Measurements from ENCODE around the gene COL4A4. TPM values are rescaled to one million over a fixed set of nuclear protein-coding genes. Genes with fewer than 3 reads are reported as not detected.

The COL4A4 gene
- total RNA-seq, 4 donors from 2014 or later: 1.5 to 4.6 (median 2.6) TPM

- DNase-seq: no peak
- 88% methylated on average over 5 of the region's 5 CpGs; no CpG with 5 or more reads in 1 of the 2 donors for WGBS, 2 donors (ENCODE audit: low coverage in 1 of 2)
- in situ Hi-C loops (cut with MboI; ENCODE audit: low pct_ligation_motif_present in 1 of 4, low pct_unique_long_range_greater_than_20kb in 1 of 4, low sequenced_read_pairs in 3 of 4) (no loop called here), intact Hi-C loops (cut with DNase I; ENCODE audit: low total_unique reads) (no loop called here)
- H3K27me3 ChIP-seq: no peaks in the 10 kb centered on the region
- no peaks in the 10 kb centered on the region for H3K4me1 ChIP-seq
- H3K9me3 ChIP-seq: no peaks in the 10 kb centered on the region
- H3K27ac ChIP-seq: no peak overlapping the region
- TF ChIP-seq CTCF (IDR thresholded peaks at IDR 0.05) (no peak), POLR2AphosphoS5 (IDR thresholded peaks at IDR 0.05) (no peak), POLR2A (IDR thresholded peaks at IDR 0.05) (no peak), EP300 (IDR thresholded peaks at IDR 0.05; ENCODE audit: low read depth) (no peak)
- H3K36me3 ChIP-seq: no peaks in the 10 kb centered on the region
- no peak overlapping the region for H3K4me3 ChIP-seq
Measured at GRCh38 chr2:227058888-227059399, 105.1 kb downstream of the COL4A4 start.

GRCh38 chr2:227057743-227058447 is 106.1 kb downstream of the COL4A4 start:
- intact Hi-C loops (cut with DNase I; ENCODE audit: low total_unique reads): no loop called here
- Histone ChIP-seq H3K9me3 (no peaks in the 10 kb centered on the region), H3K36me3 (no peaks in the 10 kb centered on the region), H3K4me3 (no peak overlapping the region), H3K4me1 (no peaks in the 10 kb centered on the region), H3K27ac (no peak overlapping the region), H3K27me3 (no peaks in the 10 kb centered on the region)
- in situ Hi-C loops (cut with MboI; ENCODE audit: low pct_ligation_motif_present in 1 of 4, low pct_unique_long_range_greater_than_20kb in 1 of 4, low sequenced_read_pairs in 3 of 4): no loop called here
- no peak for DNase-seq
- 79 to 83% methylated on average over 3 of the region's 3 CpGs for WGBS, 2 donors (ENCODE audit: low coverage in 1 of 2)
- TF ChIP-seq EP300 (IDR thresholded peaks at IDR 0.05; ENCODE audit: low read depth) (no peak), POLR2AphosphoS5 (IDR thresholded peaks at IDR 0.05) (no peak), CTCF (IDR thresholded peaks at IDR 0.05) (no peak), POLR2A (IDR thresholded peaks at IDR 0.05) (no peak)

- in situ Hi-C loops (cut with MboI; ENCODE audit: low pct_ligation_motif_present in 1 of 4, low pct_unique_long_range_greater_than_20kb in 1 of 4, low sequenced_read_pairs in 3 of 4) (no loop called here), intact Hi-C loops (cut with DNase I; ENCODE audit: low total_unique reads) (no loop called here)
- 56 to 90% methylated on average over 1 of the region's 1 CpG for WGBS, 2 donors (ENCODE audit: low coverage in 1 of 2)
- Histone ChIP-seq H3K4me3 (no peak overlapping the region), H3K36me3 (no peaks in the 10 kb centered on the region), H3K4me1 (peaks cover 0 to 5% (median 0%) of the 10 kb centered on the region in 4 donors), H3K27ac (no peak overlapping the region), H3K9me3 (no peaks in the 10 kb centered on the region), H3K27me3 (no peaks in the 10 kb centered on the region)
- DNase-seq: no peak
- no peak for TF ChIP-seq CTCF (IDR thresholded peaks at IDR 0.05)
- no peak for TF ChIP-seq POLR2AphosphoS5 (IDR thresholded peaks at IDR 0.05)
- no peak for TF ChIP-seq POLR2A (IDR thresholded peaks at IDR 0.05)
- no peak for TF ChIP-seq EP300 (IDR thresholded peaks at IDR 0.05; ENCODE audit: low read depth)
Measured at GRCh38 chr2:227057060-227057459, 106.9 kb downstream of the COL4A4 start.

- Histone ChIP-seq H3K36me3 (no peaks in the 10 kb centered on the region), H3K27ac (no peak overlapping the region), H3K27me3 (no peaks in the 10 kb centered on the region), H3K4me1 (peaks cover 0 to 5% (median 0%) of the 10 kb centered on the region in 4 donors), H3K9me3 (no peaks in the 10 kb centered on the region), H3K4me3 (no peak overlapping the region)
- in situ Hi-C loops (cut with MboI; ENCODE audit: low pct_ligation_motif_present in 1 of 4, low pct_unique_long_range_greater_than_20kb in 1 of 4, low sequenced_read_pairs in 3 of 4): no loop called here
- intact Hi-C loops (cut with DNase I; ENCODE audit: low total_unique reads): no loop called here
- no peak for TF ChIP-seq POLR2A (IDR thresholded peaks at IDR 0.05)
- no peak for TF ChIP-seq POLR2AphosphoS5 (IDR thresholded peaks at IDR 0.05)
- TF ChIP-seq EP300 (IDR thresholded peaks at IDR 0.05; ENCODE audit: low read depth): no peak
- no peak for TF ChIP-seq CTCF (IDR thresholded peaks at IDR 0.05)
- no peak for DNase-seq
- 8 to 33% methylated on average over 1 of the region's 1 CpG for WGBS, 2 donors (ENCODE audit: low coverage in 1 of 2)
Measured at GRCh38 chr2:227054006-227054405, 110.0 kb downstream of the COL4A4 start.

All from transverse colon (tissue), 4 donors.